A549 (cell line): ENCODE data around the gene WNT5B. TPM values are rescaled to one million over a fixed set of nuclear protein-coding genes. Genes with fewer than 3 reads are reported as not detected.

Experiments
- ATAC-seq, 2 experiments: fragments of 200-7000 bp in 1 of 2; fragments of >200 bp in 1 of 2; cut with Nextera tagmentation in 1 of 2; cut with Tn5 transposase in 1 of 2; 3 replicates each; pipeline versions ENCODE4 v1.8.0 to v1.9.1; 2018 to 2020; ENCODE audit warnings: mild to moderate bottlenecking in 1 of 2, moderate library complexity in 1 of 2
- CTCF ChIA-PET: fragments of 300-600 bp; sonication (Branson Sonifier 250); formaldehyde crosslinking; extraction: SDS; loops from one replicate; lab custom pipeline; 2021; ENCODE audit warnings: antibody characterized with exemption, inconsistent platforms; lab: Yijun Ruan, JAX
- POLR2A ChIA-PET: fragments of 350-600 bp; formaldehyde crosslinking; extraction: SDS; loops from one replicate; lab custom pipeline; 2021; ENCODE audit warnings: antibody characterized with exemption, inconsistent platforms; lab: Yijun Ruan, JAX
- DNase-seq, 2 experiments: peaks; one replicate each; pipeline versions ENCODE4 v3.0.0 to v3.0.0-alpha.2; 2011 to 2016; ENCODE audit warnings: low read depth in 1 of 2, low spot score in 1 of 2
- FAIRE-seq: peaks from 2 replicates; lab custom pipeline; 2011; peaks lifted over from hg19 to GRCh38; lab: Jason Lieb, UNC
- H3K27ac ChIP-seq, 2 experiments: fragments of >200 bp; sonication (Bioruptor Twin); formaldehyde crosslinking; 3 replicates each; pipeline ENCODE4 v1.5.1; 2016 to 2017
- H3K4me1 ChIP-seq: fragments of >200 bp; sonication (Bioruptor Twin); formaldehyde crosslinking; 3 replicates; pipeline ENCODE4 v1.6.1; 2016
- H3K4me2 ChIP-seq: fragments of >200 bp; sonication (Bioruptor Twin); formaldehyde crosslinking; 3 replicates; pipeline ENCODE4 v1.6.1; 2016
- H3K4me3 ChIP-seq: fragments of >200 bp; sonication (Bioruptor Twin); formaldehyde crosslinking; 3 replicates; pipeline ENCODE4 v1.5.1; 2016
- H3K9me3 ChIP-seq: fragments of >200 bp; sonication (Bioruptor Twin); formaldehyde crosslinking; 3 replicates; pipeline ENCODE4 v1.6.1; 2016
- ATOH8 ChIP-seq: fragments of 250-450 bp; sonication (Bioruptor Pico); IDR thresholded peaks from 2 replicates; pipeline ENCODE4 v1.5.0; 2020; ENCODE audit warnings: low read depth, mild to moderate bottlenecking, moderate library complexity
- BCL3 ChIP-seq: fragments of >200 bp; sonication (Bioruptor Twin); formaldehyde crosslinking; IDR thresholded peaks from 3 replicates; pipeline ENCODE4 v1.6.1; 2016
- BHLHE40 ChIP-seq: IDR thresholded peaks from 2 replicates; pipeline ENCODE4 v1.6.1; 2012; ENCODE audit warnings: low read depth, low read length, inconsistent platforms
- CBX8 ChIP-seq: fragments of 200-600 bp; sonication (generic); IDR thresholded peaks from 2 replicates; pipeline ENCODE4 v1.6.1; 2016
- CHD2 ChIP-seq: fragments of 150-350 bp; IDR thresholded peaks from 2 replicates; pipeline ENCODE4 v1.6.1; 2014; ENCODE audit warnings: low read length; ENCODE audit not compliant: partially characterized antibody
- E2F6 ChIP-seq: IDR thresholded peaks from 2 replicates; pipeline ENCODE4 v1.6.1; 2012; ENCODE audit warnings: low read depth, borderline replicate concordance
- ELK1 ChIP-seq: fragments of 150-350 bp; IDR thresholded peaks from 2 replicates; pipeline ENCODE4 v1.6.1; 2014; ENCODE audit warnings: low read depth, mild to moderate bottlenecking, low read length
- FOSB ChIP-seq: fragments of 250-450 bp; sonication (Bioruptor Pico); IDR thresholded peaks from 2 replicates; pipeline ENCODE4 v1.5.0; 2020; ENCODE audit warnings: mild to moderate bottlenecking, moderate library complexity
- FOSL2 ChIP-seq, 2 experiments: fragments of 450-650 bp in 1 of 2; fragments of >200 bp in 1 of 2; sonication (Bioruptor Twin) in 1 of 2; formaldehyde crosslinking; IDR thresholded peaks; 2 replicates each; pipeline versions ENCODE4 v1.5.0 to v1.6.1; 2016 to 2020; ENCODE audit warnings: mild to moderate bottlenecking in 1 of 2, moderate library complexity in 1 of 2
- FOXS1 ChIP-seq: fragments of 250-450 bp; sonication (Bioruptor Pico); IDR thresholded peaks from 2 replicates; pipeline ENCODE4 v1.5.0; 2020; ENCODE audit warnings: mild to moderate bottlenecking, moderate library complexity
- GATA3 ChIP-seq: IDR thresholded peaks from 2 replicates; pipeline ENCODE4 v1.6.1; 2012; ENCODE audit warnings: borderline replicate concordance
- HDAC2 ChIP-seq: fragments of 200-600 bp; sonication (generic); IDR thresholded peaks from 2 replicates; pipeline ENCODE4 v1.6.1; 2016
- HOXB13 ChIP-seq: fragments of 250-450 bp; sonication (Bioruptor Pico); IDR thresholded peaks from 2 replicates; pipeline ENCODE4 v1.5.0; 2020; ENCODE audit warnings: low read depth, mild to moderate bottlenecking, moderate library complexity
- HOXB5 ChIP-seq: fragments of 250-450 bp; sonication (Bioruptor Pico); IDR thresholded peaks from 2 replicates; pipeline ENCODE4 v1.5.0; 2020; ENCODE audit warnings: mild to moderate bottlenecking, moderate library complexity
- JUN ChIP-seq, 2 experiments: fragments of >200 bp; sonication (Bioruptor Twin); formaldehyde crosslinking; IDR thresholded peaks; 2 replicates in 1 of 2; 3 replicates in 1 of 2; pipeline ENCODE4 v1.6.1; 2016 to 2017
- JUNB ChIP-seq: fragments of >200 bp; sonication (Bioruptor Twin); formaldehyde crosslinking; IDR thresholded peaks from 2 replicates; pipeline ENCODE4 v1.6.1; 2016
- KDM5A ChIP-seq: fragments of 200-600 bp; sonication (generic); IDR thresholded peaks from 2 replicates; pipeline ENCODE4 v1.6.1; 2016; ENCODE audit warnings: antibody characterized with exemption, mild to moderate bottlenecking
- MAFK ChIP-seq: fragments of 450-650 bp; IDR thresholded peaks from 2 replicates; pipeline ENCODE4 v1.6.1; 2014; ENCODE audit not compliant: partially characterized antibody
- NPAS2 ChIP-seq: fragments of 250-450 bp; sonication (Bioruptor Pico); IDR thresholded peaks from 2 replicates; pipeline ENCODE4 v1.8.0; 2022; ENCODE audit warnings: mild to moderate bottlenecking, moderate library complexity, borderline replicate concordance
- NR3C1 ChIP-seq: fragments of >200 bp; sonication (Bioruptor Twin); formaldehyde crosslinking; IDR thresholded peaks from 3 replicates; pipeline ENCODE4 v1.6.1; 2017
- PBX3 ChIP-seq: IDR thresholded peaks from 2 replicates; pipeline ENCODE4 v1.6.1; 2012
- PHF8 ChIP-seq: fragments of 200-600 bp; sonication (generic); IDR thresholded peaks from 2 replicates; pipeline ENCODE4 v1.6.1; 2016; ENCODE audit warnings: low read depth, mild to moderate bottlenecking, antibody characterized with exemption, moderate library complexity, borderline replicate concordance
- RCOR1 ChIP-seq: fragments of 150-350 bp; IDR thresholded peaks from 2 replicates; pipeline ENCODE4 v1.6.1; 2014; ENCODE audit warnings: antibody characterized with exemption, low read length, low read depth
- SMC3 ChIP-seq: fragments of >200 bp; sonication (Bioruptor Twin); formaldehyde crosslinking; IDR thresholded peaks from 3 replicates; pipeline ENCODE4 v1.6.1; 2018; ENCODE audit warnings: inconsistent platforms
- TP53 ChIP-seq: fragments of 250-450 bp; sonication (Bioruptor Pico); IDR thresholded peaks from 2 replicates; pipeline ENCODE4 v1.5.0; 2021; ENCODE audit warnings: mild to moderate bottlenecking, moderate library complexity
- ZFP36 ChIP-seq: fragments of 450-650 bp; IDR thresholded peaks from 2 replicates; pipeline ENCODE4 v1.6.1; 2014; ENCODE audit warnings: borderline replicate concordance; ENCODE audit not compliant: partially characterized antibody
- ZSCAN20 ChIP-seq: fragments of 250-450 bp; sonication (Bioruptor Pico); IDR thresholded peaks from 2 replicates; pipeline ENCODE4 v1.8.0; 2022; ENCODE audit warnings: mild to moderate bottlenecking, moderate library complexity
- WGBS: methylation state at CpG from one replicate; pipeline ENCODE4 v1.1.6; 2017; ENCODE audit errors: missing lambda C conversion rate; 5-methylcytosine and 5-hydroxymethylcytosine counted together
- polyA plus RNA-seq, 4 experiments: library from polyadenylated mRNA; depleted of rRNA in 3 of 4; stranded (reverse); fragments of >200 nt; fragmentation: RNase III in 1 of 4; extraction: RNeasy Plus Mini Kit Qiagen cat#74134 plus additional on column Dnase treatment in 1 of 4; gene quantifications; 2 replicates in 3 of 4; 3 replicates in 1 of 4; pipeline ENCODE4 v1.2.3, GENCODE V29; 2011 to 2017

WNT5B gene
- polyA plus RNA-seq, 2 of the 4 experiments (the other 2 are of a cell fraction): 1.3 to 1.6 TPM

GRCh38 chr12:1691123-1692007 lies 62.3 kb downstream of the WNT5B start:
- DNase-seq (peak in 1 of 2 experiments; percentile 39), FAIRE-seq (no peak), ATAC-seq (peak; percentile 69 to 73)
- POLR2A ChIA-PET: interaction anchor here (0.9 to 1.9 kb wide), 6 partner anchors 10 to 313 kb away, joined by 3 to 19 read pairs (median 4); no protein-coding TSS in a partner anchor
- 2% methylated on average over 26 of the region's 56 CpGs for WGBS
- Histone ChIP-seq H3K4me3 (peak overlapping the region; percentile 97), H3K4me1 (peaks cover 20% of the 10 kb centered on the region), H3K27ac (peak overlapping the region; percentile 95), H3K9me3 (no peaks in the 10 kb centered on the region), H3K4me2 (peak overlapping the region; percentile 98)
- CTCF ChIA-PET: interaction anchor here (0.8 to 6.6 kb wide), 6 partner anchors 17 to 249 kb away, joined by 3 to 29 read pairs (median 4); no protein-coding TSS in a partner anchor
- TF ChIP-seq HOXB13 (CRISPR knock-in tag): no peak
- TF ChIP-seq PHF8: peak; percentile 58
- no peak for TF ChIP-seq FOSL2 (IDR thresholded peaks at IDR 0.05)
- no peak for TF ChIP-seq FOSL2 (CRISPR knock-in tag; IDR thresholded peaks at IDR 0.05)
- TF ChIP-seq RCOR1: no peak
- 0 out of 3 replicates have a peak, but pooled peaks have one; percentile 4 for TF ChIP-seq SMC3
- TF ChIP-seq TP53: no peak
- peak; percentile 39; the same call in 1 of the 2 replicates for TF ChIP-seq KDM5A
- no peak for TF ChIP-seq FOSB (CRISPR knock-in tag)
- TF ChIP-seq PBX3: no peak

- DNase-seq (no peak), FAIRE-seq (no peak), ATAC-seq (no peak)
- no peaks in the 10 kb centered on the region for H3K9me3 ChIP-seq
- TF ChIP-seq BHLHE40: no peak
- no peak for TF ChIP-seq ZFP36
- no peak for TF ChIP-seq CHD2
- no peak for TF ChIP-seq GATA3
- TF ChIP-seq MAFK: no peak
- no peak for TF ChIP-seq TP53
- no peak for TF ChIP-seq NR3C1
- no peak for TF ChIP-seq FOXS1
- TF ChIP-seq ELK1: no peak
- TF ChIP-seq HOXB13 (CRISPR knock-in tag): no peak
- no peak for TF ChIP-seq CBX8
- POLR2A ChIA-PET: interaction anchor here (1.9 kb wide), 1 partner anchor 31 kb away, joined by 19 read pairs; no protein-coding TSS in a partner anchor
- H3K27ac ChIP-seq: peak overlapping the region; percentile 95; a peak in 2 of 6 replicates
- peak overlapping the region; percentile 97 for H3K4me3 ChIP-seq
- WGBS: 50% methylated on average over 4 of the region's 4 CpGs
- H3K4me1 ChIP-seq: peaks cover 25% of the 10 kb centered on the region
- peak overlapping the region; percentile 98 for H3K4me2 ChIP-seq
- CTCF ChIA-PET: interaction anchor here (0.7 to 6.6 kb wide), 3 partner anchors 22 to 99 kb away, joined by 3 to 29 read pairs (median 22); no protein-coding TSS in a partner anchor
Measured at GRCh38 chr12:1692226-1692625, 63.2 kb downstream of the WNT5B start.

GRCh38 chr12:1692895-1693610 lies 64.0 kb downstream of the WNT5B start:
- Histone ChIP-seq H3K27ac (no peak overlapping the region), H3K4me3 (no peak overlapping the region), H3K4me2 (peak overlapping the region; percentile 98), H3K9me3 (no peaks in the 10 kb centered on the region), H3K4me1 (peaks cover 25% of the 10 kb centered on the region)
- ATAC-seq (no peak), FAIRE-seq (no peak), DNase-seq (no peak)
- ChIA-PET CTCF (interaction anchor here (4.3 to 6.6 kb wide), 2 partner anchors 41 to 98 kb away, joined by 22 to 29 read pairs; no protein-coding TSS in a partner anchor), POLR2A (no interaction called here)
- 94% methylated on average over 15 of the region's 15 CpGs for WGBS
- TF ChIP-seq NPAS2 (CRISPR knock-in tag): no peak
- no peak for TF ChIP-seq ATOH8
- TF ChIP-seq BCL3: no peak
- no peak for TF ChIP-seq KDM5A
- TF ChIP-seq JUNB: no peak
- no peak for TF ChIP-seq TP53
- no peak for TF ChIP-seq HOXB5 (CRISPR knock-in tag)
- TF ChIP-seq ZFP36: no peak
- TF ChIP-seq E2F6: no peak
- TF ChIP-seq ZSCAN20 (CRISPR knock-in tag): no peak
- TF ChIP-seq HDAC2: no peak
- TF ChIP-seq JUN (IDR thresholded peaks at IDR 0.05): no peak
